Skin of body (tissue), 2 donors: ENCODE results near the gene CASP6. TPM values are rescaled to one million over a fixed set of nuclear protein-coding genes. Genes with fewer than 3 reads are reported as not detected.

Experiments
- DNase-seq: peaks from one replicate; lab custom pipeline; 2025; lab: John Stamatoyannopoulos, UW
- total RNA-seq: library from RNA; depleted of rRNA; stranded (reverse); fragments of >200 nt; gene quantifications from one replicate; pipeline ENCODE4 v1.2.3, GENCODE V29; 2014

Gene CASP6
- total RNA-seq, result 19.8 TPM

DNA sequence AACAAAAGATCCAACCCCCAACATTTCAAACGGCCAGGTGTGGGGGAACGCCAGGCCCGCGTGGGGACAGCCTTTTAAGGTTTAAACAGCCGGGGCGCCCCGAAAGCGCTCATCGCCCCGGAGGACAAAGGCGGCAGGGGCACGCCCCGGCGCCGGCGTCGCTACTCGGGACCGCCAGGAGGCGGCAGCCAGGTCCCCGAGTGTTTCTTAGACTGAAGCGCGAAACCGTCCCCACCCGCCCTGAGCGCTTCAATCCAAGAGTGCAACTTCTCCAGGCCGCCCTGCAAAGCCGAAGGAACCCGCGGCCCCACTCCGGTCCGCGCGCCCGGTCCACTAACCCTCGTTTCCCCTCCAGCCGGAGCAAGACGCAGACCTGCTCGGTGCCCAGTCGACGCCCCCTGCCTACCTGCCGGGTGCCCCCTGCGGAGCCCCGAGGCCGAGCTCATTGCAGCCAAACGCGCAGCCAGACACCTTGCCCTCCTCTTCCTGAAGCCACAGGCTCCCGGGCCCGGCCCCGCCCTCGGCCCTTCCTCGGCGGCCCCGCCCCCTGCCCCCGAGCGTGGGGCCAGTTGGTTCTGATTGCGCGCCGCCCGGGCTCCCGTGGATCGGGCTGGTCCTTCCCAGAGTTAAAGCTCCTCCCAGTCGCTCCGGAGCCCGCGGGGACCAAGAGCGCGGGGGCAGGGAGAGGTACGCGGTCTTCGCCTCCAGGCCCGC lies at the start of gene CASP6:
Gene CASP6 (minus strand): TSS at position 496 of the 714 bp plus-strand sequence. CDS start 50 bp downstream, at position 446.
- DNase-seq, result peak; percentile 54

DNA sequence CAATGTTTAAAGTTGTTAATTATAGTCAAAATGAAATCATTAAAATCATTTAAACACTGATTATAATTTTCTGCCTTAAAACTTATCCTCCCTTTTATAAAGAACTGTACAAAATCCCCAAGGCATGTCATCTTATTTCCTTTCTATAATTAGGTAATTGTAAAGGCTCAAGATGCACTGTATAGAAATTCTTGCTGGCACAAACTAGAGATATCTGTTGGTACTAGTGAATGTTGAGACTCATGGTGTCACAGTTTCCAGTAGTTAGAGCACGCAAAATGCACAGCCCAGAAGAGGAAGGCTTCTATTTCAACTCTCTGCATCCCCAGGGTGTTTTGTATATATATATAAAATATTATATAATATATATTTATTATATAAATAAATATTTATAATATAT lies 49.3 kb upstream of the CASP6 start:
- DNase-seq, result no peak

DNA sequence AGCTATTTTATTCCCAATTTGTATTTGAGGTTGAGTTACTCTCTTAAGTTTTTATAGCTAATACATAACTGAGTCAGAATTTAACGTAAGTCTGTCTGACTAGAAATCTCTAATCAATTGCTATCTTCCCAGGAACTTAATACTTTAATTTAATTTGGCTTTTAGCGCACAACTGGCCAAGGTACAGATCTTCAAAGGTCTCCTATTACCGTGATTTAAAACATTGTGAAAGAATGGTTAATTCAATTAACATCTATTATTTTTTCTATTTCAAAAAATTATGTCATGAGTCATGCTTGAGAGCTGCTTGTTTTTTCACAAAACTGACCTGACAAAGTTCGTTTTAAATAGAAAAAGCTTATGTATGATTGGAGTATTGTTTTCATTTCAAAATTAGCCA lies 48.6 kb upstream of the CASP6 start:
- DNase-seq, result no peak

DNA sequence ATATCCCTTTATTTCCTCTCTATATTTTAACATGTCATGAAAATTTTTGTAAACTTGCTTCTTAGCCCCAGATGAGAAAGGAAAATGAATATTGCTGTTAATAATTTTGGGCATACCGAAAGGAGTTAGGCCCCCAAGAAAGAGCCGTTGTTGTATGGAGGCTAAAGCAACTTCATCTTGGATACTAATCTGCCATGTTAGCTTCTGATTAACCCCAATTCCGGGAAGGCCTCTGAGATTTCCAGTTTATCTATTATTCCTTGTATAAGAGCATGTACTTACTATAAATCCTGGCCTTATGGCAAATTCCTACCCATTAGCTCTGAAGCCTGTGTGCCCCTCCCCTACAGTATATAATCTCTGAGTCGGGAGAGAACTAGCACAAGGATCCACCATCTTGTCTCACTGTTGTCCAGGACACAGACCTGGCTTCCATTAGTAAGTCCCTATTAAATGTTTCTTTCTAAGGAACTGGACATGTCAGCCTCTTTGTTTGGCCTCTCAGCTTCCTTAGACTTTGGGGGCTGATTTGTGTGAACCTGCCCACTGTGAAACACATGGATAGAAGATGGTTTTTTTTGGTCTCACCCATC lies 47.5 kb upstream of the CASP6 start:
- no peak for DNase-seq

GRCh38 chr4:109749388-109750082 lies 46.3 kb upstream of the CASP6 start:
- no peak for DNase-seq

DNA sequence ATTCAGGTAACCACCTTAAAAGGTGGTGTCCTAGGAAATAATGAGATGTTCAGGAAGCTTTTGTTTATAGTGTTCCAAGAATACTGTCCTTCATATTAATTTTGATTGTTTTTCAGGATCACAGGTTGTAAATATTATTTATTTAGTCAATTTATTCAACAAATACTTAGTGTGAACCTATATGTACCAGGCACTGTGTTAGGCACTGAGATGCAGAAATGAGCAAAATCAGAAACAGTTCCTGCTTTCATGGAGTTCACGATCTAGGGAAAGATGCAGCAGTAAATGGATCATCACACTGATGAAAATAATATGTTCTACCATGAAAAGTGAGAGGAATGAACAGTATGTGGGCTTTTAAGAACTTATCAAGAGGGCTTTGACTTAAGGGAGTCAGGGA lies 44.9 kb upstream of the CASP6 start:
- DNase-seq, result no peak

DNA sequence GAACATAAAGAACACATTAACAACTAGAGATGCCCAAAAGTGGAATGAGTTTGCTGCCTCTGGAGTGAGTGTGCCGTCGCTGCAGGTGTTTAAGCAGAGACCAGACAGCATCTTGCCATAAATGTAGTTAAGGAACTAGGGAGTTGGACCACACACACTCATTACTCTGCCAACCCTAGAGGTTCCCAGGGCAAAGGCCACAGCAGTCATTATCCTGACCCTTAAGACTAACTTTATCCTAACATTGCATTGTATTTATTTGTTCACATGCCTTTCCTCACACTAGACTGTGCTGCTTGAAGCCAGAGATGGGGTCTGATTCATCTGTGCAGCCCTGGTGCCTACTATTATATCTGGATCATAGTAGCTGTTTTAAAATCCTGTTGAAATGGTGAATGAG lies 43.5 kb upstream of the CASP6 start:
- no peak for DNase-seq

DNA sequence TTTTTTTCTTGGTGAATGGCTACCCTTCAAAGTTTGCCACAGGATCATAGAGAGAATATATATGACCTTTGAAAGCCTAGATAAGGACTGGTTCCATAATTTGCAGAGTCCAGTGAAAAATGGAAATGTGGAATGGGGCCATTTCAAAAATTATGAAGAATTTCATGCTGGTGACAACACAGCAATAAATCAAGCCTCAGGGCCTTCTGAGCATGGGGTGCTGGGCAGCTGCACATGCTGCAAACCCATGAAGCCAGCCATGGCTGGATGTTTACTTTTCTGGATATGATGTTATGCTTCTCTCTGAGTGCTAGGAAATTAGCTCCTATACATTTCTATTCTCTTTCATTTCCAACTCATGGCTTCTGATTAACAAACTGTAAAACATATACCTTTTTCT lies 42.6 kb upstream of the CASP6 start:
- DNase-seq, result no peak

DNA sequence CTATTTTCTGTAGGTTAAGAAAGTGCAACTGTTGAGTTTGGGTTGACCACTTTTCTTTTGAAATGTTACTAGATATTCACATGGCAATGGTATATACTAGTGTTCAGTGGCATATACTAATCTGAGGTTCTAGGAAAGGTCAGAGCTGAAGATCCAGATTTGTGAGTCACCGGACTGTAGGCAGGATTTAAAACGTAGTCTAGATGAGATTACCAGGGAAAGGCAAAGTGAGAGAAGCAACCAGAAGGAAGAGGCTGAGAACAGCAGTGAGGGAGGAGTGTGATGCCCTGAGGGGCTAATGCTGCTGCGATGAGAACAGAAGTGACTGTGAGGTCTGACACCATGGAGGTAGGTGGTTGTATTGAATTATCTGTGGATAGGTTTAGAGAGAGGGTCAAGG lies 36.3 kb upstream of the CASP6 start:
- no peak for DNase-seq

GRCh38 chr4:109738104-109738872 lies 35.0 kb upstream of the CASP6 start:
- DNase-seq, result no peak

DNA sequence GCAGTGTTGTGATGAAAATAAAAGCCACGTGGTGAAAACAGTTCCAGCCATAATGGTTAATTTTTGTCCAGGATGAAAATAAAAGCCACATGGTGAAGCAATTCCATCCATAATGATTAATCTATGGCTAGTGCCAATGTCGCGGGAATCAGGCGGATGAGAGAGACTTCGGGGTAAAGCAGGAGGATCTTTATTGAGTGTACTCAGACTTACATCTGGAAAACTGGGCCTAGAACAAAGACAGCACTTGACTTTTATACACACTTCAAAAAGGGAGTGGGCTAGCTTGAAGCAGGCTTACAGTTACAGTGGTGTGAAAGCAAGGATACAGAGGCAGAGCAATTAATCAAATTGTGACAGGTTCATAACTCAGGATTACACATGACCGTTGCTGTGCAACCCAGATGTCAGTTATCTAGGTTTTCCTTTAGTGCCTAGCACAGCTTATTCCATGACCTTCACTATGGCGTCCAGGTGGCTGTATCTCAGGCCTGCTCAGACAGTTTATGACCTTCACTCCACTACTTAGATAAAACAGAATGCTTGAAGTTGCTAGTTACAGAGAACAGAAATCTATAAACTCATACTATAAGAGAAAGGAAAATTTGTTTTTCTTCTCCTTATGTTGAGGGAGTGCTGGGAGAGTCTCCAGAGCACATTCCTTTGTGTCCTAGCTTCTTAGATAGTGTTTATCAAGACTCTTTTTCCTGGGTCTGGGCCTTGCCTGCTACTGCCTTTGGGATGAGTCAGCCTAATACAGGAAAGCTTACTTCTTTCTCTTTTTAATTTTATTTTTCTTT lies 32.5 kb upstream of the CASP6 start:
- no peak for DNase-seq

- DNase-seq, result no peak
These were observed 30.5 kb upstream of the CASP6 start for GRCh38 chr4:109733728-109734127.

DNA sequence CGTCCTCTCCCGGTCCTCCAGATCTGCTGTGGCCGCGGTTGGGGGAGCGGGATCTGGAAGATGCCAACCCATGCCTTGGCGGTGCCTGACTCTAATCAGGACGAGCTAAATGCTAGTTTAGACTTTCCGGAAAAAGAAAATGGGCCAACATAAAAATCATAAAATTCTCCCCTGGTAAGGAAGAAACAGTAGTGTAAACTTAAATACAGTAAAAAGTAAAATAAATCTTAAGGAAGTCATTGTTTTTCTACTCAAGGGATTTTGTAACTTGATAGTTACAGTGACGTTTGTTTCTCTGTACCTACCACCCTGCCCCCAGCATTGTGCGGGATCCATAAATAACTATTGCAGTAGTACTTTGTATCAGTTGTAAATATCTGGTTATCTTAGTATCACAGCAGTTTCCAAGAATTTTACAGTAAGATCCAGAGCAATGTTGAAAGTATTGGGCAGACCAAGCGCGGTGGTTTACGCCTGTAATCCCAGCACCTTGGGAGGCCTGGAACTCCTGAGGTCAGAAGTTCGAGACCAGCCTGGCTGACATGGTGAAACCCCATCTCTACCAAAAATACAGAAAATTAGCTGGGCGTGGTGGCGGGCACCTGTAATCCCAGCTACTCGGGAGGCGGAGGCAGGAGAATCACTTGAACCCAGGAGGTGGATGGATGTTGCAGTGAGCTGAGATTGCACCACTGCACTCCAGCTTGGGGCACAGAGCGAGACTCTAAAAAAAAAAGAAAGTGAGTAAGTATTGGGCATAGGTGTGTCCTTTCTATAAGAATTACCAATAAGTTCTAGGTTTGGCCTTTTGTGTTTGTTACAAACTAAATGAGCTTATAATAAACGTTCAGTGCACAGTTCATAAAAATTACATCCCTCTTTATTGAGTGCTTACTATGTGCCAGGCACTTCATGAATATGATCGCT lies 27.6 kb upstream of the CASP6 start:
- DNase-seq, result no peak

GRCh38 chr4:109729718-109730618 lies 26.7 kb upstream of the CASP6 start, which contains the start of gene PLA2G12A:
TSS of gene PLA2G12A (minus strand) at chr4:109730070. CDS start at chr4:109729809, 261 bp downstream.
- peak; percentile 45 for DNase-seq

GRCh38 chr4:109729117-109729717 lies 26.0 kb upstream of the CASP6 start:
- peak; percentile 2 for DNase-seq

DNA sequence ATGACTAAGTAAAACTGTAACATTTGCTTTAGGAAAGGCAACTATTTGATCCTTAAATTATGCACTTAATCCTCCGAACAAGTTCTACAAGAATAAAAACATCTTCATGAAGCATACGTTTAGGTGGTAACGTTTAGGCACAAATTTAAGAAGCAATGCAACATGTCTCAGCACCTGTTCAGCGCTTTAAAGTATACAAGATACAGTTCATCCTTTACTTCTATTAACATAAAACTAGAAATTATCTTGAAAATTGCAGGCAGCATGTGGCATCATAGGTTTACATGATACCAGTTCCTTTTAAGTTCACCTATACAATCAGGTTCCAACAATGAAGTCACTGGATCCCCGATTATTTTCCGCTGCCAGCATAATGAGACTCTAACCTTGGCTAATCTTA lies 25.1 kb upstream of the CASP6 start:
- DNase-seq, result no peak

GRCh38 chr4:109723110-109723509 lies 19.9 kb upstream of the CASP6 start:
- DNase-seq, result no peak

DNA sequence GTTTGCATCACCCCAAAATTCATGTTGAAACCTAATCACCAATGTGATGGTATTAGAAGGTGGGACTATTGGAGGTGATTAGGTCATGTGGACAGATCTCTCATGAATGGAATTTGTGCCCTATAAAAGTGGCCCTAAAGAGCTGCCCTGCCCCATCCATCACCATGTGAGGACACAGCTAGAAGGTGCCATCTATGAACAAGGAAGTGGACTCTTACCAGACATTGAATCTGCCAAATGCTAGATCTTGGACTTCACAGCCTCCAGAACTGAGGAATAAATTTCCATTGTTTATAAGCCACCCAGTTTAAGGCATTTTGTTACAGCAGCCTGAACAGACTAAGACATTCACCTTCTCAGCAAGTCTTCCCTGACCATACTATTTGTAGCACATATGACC lies 19.1 kb upstream of the CASP6 start:
- no peak for DNase-seq
